Progenitor cell of endocrine pancreas (in vitro differentiated cells): ENCODE measurements around the gene TFF1. TPM values are rescaled to one million over a fixed set of nuclear protein-coding genes. Genes with fewer than 3 reads are reported as not detected.

Experiments used
- DNase-seq: peaks from one replicate; pipeline ENCODE4 v3.0.0; 2021; ENCODE audit warnings: low spot score; ENCODE audit not compliant: unreplicated experiment
- H3K27ac Mint-ChIP-seq: 2 replicates; pipeline ENCODE4 v1.8.0; 2021; ENCODE audit warnings: mild to moderate bottlenecking, moderate library complexity, mixed read lengths
- H3K27me3 Mint-ChIP-seq: 2 replicates; pipeline ENCODE4 v1.8.0; 2021; ENCODE audit warnings: mixed read lengths
- H3K36me3 Mint-ChIP-seq: 2 replicates; pipeline ENCODE4 v1.8.0; 2022; ENCODE audit warnings: mixed read lengths; ENCODE audit not compliant: insufficient read depth
- H3K4me1 Mint-ChIP-seq: 2 replicates; pipeline ENCODE4 v1.8.0; 2021; ENCODE audit warnings: low read depth, mixed read lengths
- H3K4me3 Mint-ChIP-seq: 2 replicates; pipeline ENCODE4 v1.8.0; 2021; ENCODE audit warnings: low read depth, mild to moderate bottlenecking, moderate library complexity, mixed read lengths
- H3K9me3 Mint-ChIP-seq: 2 replicates; pipeline ENCODE4 v1.8.0; 2021; ENCODE audit warnings: low read depth, mixed read lengths
- total RNA-seq: library from RNA; stranded (reverse); gene quantifications from 2 replicates; pipeline ENCODE4 v1.2.1, GENCODE V29; 2021
- TF ChIP-seq, protein P1 (sequence below): fragments of 200-600 bp; sonication (generic); IDR thresholded peaks from one replicate; pipeline ENCODE4 v1.5.0; 2021; ENCODE audit warnings: antibody characterized with exemption, mild to moderate bottlenecking; ENCODE audit not compliant: unreplicated experiment

The TFF1 gene
- total RNA-seq, 1 donor from 2014 or later, result 0.77 TPM

DNA sequence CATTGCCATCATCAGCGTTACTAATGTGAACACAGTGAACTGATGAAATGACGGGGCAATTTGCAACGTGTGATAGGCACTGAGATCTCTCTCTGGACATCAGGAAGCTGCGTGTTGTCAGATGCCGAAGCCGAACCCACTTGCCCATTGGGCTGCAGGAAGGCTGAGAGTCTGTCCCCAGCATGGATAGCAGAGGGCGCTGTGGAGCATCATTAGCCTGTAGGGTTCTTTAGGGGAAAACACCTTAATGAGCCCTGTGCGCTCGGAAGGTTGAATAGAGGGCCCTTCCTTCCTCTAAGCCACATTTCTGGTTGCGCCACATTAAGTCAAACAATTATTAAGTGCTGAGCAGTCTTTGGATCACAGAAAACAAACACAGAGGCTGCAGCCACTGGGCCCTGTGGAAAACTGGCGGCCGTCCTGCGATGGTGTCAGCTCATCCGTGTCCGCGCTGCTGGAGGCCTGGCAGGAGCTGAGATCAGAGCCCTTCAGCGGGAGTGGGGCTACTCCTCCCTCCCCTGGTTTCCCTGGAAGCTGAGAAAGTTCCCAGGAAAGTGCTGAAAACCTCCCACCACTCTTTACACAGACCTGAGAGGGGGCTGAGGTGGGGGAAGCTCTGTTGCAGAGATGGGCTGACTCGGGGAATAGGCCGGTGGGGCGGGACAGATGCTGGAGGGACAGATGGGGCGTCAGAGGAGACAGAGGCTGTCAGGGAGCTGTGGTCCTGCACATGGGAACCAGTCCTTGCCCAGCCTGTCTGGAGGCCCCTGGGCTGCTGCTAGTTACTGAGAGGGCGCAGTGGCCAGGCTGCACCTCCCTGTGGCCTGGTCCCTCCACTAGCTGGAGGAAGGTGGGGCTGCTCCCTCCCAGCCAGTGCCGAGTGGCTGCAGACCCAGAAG lies 28.3 kb downstream of the TFF1 start:
- TF ChIP-seq, protein P1, sequence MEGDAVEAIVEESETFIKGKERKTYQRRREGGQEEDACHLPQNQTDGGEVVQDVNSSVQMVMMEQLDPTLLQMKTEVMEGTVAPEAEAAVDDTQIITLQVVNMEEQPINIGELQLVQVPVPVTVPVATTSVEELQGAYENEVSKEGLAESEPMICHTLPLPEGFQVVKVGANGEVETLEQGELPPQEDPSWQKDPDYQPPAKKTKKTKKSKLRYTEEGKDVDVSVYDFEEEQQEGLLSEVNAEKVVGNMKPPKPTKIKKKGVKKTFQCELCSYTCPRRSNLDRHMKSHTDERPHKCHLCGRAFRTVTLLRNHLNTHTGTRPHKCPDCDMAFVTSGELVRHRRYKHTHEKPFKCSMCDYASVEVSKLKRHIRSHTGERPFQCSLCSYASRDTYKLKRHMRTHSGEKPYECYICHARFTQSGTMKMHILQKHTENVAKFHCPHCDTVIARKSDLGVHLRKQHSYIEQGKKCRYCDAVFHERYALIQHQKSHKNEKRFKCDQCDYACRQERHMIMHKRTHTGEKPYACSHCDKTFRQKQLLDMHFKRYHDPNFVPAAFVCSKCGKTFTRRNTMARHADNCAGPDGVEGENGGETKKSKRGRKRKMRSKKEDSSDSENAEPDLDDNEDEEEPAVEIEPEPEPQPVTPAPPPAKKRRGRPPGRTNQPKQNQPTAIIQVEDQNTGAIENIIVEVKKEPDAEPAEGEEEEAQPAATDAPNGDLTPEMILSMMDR, result peak; percentile 73
- Mint-ChIP-seq H3K4me1 (peaks cover 10% of the 10 kb centered on the region), H3K27ac (peak overlapping the region; percentile 52), H3K4me3 (no peak overlapping the region), H3K9me3 (no peaks in the 10 kb centered on the region), H3K27me3 (no peaks in the 10 kb centered on the region), H3K36me3 (no peaks in the 10 kb centered on the region)
- peak; percentile 63 for DNase-seq

DNA sequence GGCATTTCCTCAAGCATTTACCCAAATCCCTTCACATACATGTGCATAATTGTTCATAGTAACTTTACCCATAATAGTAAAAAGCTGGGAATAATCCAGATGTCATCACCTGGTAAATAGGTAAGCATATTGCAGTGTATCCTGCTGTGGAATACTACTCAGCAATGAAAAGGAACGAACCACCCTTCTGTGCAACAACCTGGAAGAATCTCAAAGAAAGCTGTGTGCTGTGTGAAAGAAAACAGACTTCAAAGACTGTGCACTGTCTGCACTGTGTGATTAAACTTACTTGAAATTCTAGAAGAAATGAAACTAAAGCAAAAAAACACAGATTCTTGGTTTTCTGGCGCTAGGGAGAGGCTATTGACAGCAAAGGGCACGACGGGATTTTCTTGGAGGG lies 29.1 kb downstream of the TFF1 start:
- H3K36me3 Mint-ChIP-seq, result no peaks in the 10 kb centered on the region
- no peak overlapping the region for H3K4me3 Mint-ChIP-seq
- no peaks in the 10 kb centered on the region for H3K9me3 Mint-ChIP-seq
- DNase-seq, result no peak
- no peaks in the 10 kb centered on the region for H3K27me3 Mint-ChIP-seq
- TF ChIP-seq, protein P1, result no peak
- H3K27ac Mint-ChIP-seq, result no peak overlapping the region
- H3K4me1 Mint-ChIP-seq, result peaks cover 10% of the 10 kb centered on the region

DNA sequence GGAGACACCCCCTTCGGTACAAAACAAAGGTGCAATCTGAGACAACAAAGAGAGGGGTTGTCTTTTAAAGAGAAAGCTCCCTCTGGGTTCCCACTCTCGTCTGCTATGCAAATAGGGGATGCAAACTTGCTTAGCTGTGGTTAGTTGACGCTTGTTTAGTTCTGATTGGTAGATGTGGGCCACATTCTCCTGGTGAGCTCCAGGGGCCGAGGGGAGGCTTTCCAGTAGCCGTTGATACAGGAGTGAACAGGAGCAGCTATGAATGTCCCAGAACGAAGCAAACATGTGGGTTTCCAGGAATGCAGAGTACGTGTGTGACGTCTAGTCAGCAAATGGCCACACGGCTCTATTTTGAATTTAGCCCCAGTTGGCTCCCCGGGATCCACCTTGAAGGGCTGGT lies 30.3 kb downstream of the TFF1 start:
- H3K36me3 Mint-ChIP-seq, result no peaks in the 10 kb centered on the region
- no peak for DNase-seq
- H3K4me1 Mint-ChIP-seq, result peaks cover 13% of the 10 kb centered on the region
- TF ChIP-seq, protein P1, result no peak
- no peaks in the 10 kb centered on the region for H3K27me3 Mint-ChIP-seq
- H3K9me3 Mint-ChIP-seq, result peaks cover 8% of the 10 kb centered on the region
- no peak overlapping the region for H3K4me3 Mint-ChIP-seq
- H3K27ac Mint-ChIP-seq, result no peak overlapping the region

DNA sequence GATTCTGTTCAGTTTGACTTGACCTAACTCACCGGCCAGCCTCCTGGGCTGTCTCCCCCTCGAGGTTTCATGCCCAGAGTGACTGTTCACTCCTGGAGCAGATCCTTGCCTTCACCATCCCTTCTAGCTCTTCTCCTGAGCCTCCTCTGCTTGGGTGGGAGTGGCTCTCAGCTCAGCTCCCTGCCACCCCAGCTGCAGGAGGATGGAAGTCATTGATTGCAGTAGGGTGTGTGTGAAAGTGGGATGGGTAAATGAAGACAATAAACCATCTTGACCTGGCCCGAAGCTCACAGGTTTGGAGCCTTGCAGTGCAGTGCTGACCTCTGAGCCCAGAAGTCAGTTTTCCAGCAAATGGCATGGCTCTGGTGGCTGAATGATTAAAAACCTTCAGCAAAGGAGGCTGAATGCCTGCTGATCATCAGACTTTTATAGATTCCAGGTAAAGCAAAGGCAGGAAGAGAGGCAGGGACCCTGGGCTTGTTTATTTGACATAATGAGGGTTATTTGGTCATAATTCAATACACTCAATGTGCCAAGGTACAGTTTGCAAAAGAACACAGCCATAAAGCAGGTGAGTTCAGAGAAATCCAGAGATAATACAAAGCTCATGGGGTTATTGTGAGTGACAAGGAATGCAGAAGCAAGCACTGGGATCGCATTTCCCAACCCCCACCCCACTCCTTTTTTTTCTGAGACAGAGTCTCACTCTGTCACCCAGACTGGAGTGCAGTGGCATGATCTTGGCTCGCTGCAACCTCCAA lies 33.6 kb downstream of the TFF1 start:
- Mint-ChIP-seq H3K9me3 (peaks cover 17% of the 10 kb centered on the region), H3K27me3 (no peaks in the 10 kb centered on the region), H3K4me3 (no peak overlapping the region), H3K36me3 (peaks cover 1% of the 10 kb centered on the region), H3K27ac (no peak overlapping the region), H3K4me1 (peaks cover 10% of the 10 kb centered on the region)
- DNase-seq, result no peak
- TF ChIP-seq, protein P1, result no peak

DNA sequence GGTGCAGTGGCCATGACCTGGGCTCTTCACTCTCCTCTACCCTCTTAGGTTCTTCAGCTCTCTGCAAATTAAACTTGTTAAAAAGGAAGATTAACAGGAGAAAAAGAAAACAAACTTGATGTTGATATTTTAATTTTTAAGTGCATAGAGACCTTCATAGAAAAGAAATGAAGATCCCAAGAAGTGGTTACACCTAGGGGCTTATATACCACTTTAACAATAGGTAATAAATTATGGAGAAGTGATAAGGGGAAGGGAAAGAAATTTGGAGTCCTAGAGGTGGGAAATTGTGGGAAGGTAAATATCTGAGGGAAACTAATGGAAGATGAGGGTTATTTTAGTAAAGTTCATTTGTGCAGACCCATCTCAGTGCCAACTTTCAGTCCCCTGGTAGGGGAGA lies 34.7 kb downstream of the TFF1 start:
- H3K9me3 Mint-ChIP-seq, result peaks cover 17% of the 10 kb centered on the region
- H3K27me3 Mint-ChIP-seq, result no peaks in the 10 kb centered on the region
- no peak overlapping the region for H3K27ac Mint-ChIP-seq
- H3K4me1 Mint-ChIP-seq, result peaks cover 7% of the 10 kb centered on the region
- H3K4me3 Mint-ChIP-seq, result no peak overlapping the region
- H3K36me3 Mint-ChIP-seq, result peaks cover 1% of the 10 kb centered on the region
- TF ChIP-seq, protein P1, result no peak
- DNase-seq, result no peak
